Activated CD4-positive, alpha-beta T cell treated with anti-CD3 and anti-CD28 coated beads, Interleukin-2, amount 50 U/mL, for 24 hours (primary cell): ENCODE measurements around the gene ZDHHC21.
"Not testable (repeated sequence)": the region's sequence is repeated elsewhere in the genome, so short reads cannot be mapped to it uniquely, and the experiment has no call there.

Experiments used
- DNase-seq, 2 donors: peaks; one replicate each; pipeline ENCODE4 v3.0.0-alpha.2; 2020; ENCODE audit warnings: low read depth in 1 of 2, low spot score in 1 of 2

ZDHHC21 gene

GRCh38 chr9:14686168-14686567 lies 7.1 kb downstream of the ZDHHC21 start:
- no peak for DNase-seq

DNA sequence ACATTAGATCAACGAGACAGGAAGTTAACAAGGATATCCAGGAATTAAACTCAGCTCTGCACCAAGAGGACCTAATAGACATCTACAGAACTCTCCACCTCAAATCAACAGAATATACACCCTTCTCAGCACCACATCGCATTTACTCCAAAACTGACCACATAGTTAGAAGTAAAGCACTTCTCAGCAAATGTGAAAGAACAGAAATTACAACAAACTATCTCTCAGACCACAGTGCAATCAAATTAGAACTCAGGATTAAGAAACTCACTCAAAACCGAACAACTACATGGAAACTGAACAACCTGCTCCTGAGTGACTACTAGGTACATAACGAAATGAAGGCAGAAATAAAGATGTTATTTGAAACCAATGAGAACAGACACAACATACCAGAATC lies 10.6 kb downstream of the ZDHHC21 start:
- not testable (repeated sequence) for DNase-seq

GRCh38 chr9:14678776-14679175 lies 14.5 kb downstream of the ZDHHC21 start:
- DNase-seq: no peak

DNA sequence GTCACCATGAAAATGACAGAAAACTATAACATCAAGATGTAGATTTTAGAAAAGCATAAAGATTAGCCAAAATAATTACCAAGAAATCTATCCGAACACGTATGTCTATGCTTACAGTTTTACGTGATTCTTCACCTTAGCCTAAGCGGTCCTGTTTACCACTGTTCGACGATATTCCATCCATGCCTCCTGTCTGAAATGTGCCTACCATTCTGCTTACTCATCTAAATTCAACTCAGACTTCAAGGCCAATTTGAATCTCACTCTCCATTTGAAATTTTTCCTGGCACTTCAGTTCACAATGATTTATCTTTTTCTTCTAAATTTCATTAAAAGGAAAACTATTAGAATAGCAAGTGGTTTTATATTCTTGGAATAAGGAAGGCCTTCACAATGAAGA lies 15.4 kb downstream of the ZDHHC21 start:
- no peak for DNase-seq

- no peak for DNase-seq
These were observed 15.8 kb downstream of the ZDHHC21 start for GRCh38 chr9:14677396-14677795.

GRCh38 chr9:14674630-14675029 lies 18.6 kb downstream of the ZDHHC21 start:
- no peak for DNase-seq

DNA sequence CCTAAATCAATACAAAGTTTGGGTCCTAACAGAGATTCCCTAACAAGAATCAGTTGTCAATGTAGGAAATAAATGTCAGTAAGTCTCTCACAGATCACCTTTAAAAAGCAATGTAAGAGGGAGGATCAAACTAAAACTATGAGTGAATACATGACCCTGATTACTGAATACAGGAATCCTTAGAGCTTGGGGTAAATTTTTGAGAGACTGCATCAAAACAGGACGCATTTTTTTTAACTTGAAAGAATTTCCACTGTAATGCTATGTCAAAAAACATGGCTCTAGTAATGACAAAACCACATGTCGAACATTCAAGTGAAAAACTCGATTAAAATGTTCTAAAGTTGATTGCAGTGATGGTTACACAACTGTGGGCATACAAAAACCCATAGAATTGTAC lies 21.9 kb downstream of the ZDHHC21 start:
- no peak for DNase-seq

DNA sequence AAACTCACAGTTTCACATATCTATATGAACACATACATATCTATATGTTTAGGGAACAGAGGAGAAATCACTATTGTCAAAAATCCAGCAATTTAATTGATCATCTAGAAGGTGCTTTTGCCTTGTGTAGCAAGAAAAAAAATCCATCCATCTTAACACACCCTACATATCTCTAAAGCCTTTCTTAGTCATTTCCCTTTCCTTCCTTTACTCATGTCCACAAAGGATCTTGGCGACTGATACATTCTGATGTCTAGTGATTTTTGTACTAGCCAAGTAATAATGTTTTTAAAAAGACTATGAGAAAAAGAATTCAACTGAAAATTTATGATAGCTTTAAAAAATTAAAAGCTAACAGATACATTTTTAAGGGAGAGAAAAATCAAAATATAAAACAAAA lies 22.5 kb downstream of the ZDHHC21 start:
- DNase-seq: no peak

DNA sequence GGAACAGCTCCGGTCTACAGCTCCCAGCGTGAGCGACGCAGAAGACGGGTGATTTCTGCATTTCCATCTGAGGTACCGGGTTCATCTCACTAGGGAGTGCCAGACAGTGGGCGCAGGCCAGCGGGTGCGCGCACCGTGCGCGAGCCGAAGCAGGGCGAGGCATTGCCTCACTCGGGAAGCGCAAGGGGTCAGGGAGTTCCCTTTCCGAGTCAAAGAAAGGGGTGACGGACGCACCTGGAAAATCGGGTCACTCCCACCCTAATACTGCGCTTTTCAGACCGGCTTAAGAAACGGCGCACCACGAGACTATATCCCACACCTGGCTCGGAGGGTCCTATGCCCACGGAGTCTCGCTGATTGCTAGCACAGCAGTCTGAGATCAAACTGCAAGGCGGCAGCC lies 29.2 kb downstream of the ZDHHC21 start:
- DNase-seq: not testable (repeated sequence)

DNA sequence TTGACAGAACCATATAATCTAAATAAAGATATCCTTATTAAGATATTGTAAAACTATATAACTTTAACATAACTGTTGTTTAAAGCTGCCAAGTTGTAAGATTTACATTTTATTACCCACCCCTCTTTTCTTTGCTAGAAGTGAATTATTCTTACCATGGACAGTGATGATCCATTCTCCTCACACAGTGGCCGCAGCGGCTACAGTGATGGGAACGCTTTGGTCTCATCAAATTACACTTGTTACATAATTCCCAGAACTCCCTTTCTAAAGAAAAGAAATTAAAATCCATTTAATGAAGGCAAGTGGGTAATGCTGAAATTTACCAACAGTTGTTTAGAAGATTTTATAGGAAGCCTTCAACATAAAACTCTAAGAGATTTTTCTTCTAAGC lies 31.2 kb downstream of the ZDHHC21 start:
- no peak for DNase-seq

- DNase-seq: no peak
These were observed 31.7 kb downstream of the ZDHHC21 start for GRCh38 chr9:14661421-14662059.

GRCh38 chr9:14660721-14661120 lies 32.5 kb downstream of the ZDHHC21 start:
- DNase-seq: no peak

DNA sequence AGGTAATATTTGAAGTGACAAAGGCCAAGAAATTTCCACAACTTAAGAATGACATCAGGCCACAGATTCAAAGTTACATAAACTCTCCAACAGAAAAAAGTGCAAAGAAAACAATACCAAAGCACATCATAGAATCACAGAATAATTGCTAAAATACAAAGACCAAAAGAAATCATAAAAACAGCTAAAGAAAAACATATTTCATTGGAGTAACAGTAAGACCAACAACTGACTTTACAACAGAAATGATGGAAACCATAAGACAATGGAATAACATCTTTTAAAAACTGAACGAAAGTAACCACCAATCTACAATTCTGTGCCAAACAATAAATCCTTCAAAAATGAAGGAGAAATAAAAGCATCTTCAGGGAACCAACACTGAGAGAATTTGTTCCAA lies 38.3 kb downstream of the ZDHHC21 start:
- no peak for DNase-seq

DNA sequence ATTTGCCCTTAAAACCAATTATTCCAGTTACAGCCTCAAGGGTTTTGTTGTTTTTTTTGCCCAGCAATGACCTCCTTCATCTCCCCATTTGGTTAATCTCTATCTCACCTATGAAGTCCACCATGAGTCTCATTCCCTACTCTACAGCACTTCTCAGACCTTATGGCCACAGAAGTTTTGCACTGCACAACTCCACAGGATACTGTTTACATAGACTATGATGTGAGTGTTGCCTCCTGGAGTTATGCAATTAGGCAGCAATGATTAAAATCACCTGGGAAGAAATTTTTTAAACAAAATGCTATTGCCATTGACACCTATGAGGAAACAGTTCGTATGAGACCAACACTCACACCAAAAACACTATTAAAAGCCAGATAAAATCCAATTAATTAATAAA lies 39.7 kb downstream of the ZDHHC21 start:
- no peak for DNase-seq

GRCh38 chr9:14652729-14653377 lies 40.4 kb downstream of the ZDHHC21 start:
- DNase-seq: no peak

- DNase-seq: no peak
These were observed 42.6 kb downstream of the ZDHHC21 start for GRCh38 chr9:14650596-14650995.

DNA sequence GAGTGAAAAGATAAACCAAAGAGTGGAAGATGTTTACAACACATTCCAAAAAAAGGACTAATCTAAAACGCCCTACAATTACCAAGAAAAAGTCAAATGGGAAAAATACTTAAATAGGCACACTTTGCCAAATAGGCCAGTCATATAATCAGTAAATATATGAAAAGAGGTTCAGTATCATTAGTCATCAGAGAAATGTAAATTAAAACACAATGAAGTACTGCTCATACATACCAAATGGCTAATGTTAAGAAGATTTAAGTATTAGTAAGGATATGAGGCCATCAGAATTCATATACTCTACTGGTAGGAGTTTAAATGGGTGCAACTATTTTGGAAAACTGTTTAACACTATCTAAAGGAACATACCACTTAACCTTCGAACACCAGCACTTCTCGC lies 47.6 kb downstream of the ZDHHC21 start:
- no peak for DNase-seq

- DNase-seq: no peak
These were observed 52.3 kb downstream of the ZDHHC21 start for GRCh38 chr9:14640967-14641366.

- no peak for DNase-seq
These were observed 52.9 kb downstream of the ZDHHC21 start for GRCh38 chr9:14640294-14640693.

DNA sequence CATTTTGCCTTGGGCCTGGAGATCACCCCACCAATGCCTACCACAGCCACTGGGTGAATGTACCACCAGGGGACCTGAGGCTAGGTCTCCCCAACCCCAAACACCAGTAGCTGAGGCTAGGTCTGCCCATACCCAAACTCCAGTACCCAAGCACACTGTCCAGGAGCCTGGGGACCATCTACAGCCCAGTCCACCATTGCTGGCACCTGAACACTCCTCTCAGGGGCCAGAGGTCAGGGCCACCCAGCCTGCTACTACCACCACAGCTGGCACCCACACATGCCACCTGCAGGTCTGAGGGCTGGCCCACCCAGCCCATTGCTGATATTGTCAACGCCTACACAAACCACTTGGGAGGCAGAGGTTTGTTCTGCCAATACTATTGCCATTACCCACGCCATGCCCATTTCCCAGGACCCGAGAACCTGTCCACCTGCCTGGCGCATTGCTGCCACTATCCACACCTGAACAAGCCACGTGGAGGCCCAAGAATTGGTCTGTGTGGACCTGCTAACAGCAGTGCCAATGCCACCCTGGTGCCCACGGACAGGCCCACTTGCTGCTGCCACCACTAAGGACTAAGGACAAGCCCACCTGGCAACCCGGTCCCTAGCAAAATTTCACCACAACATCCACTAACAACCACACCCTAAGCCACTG lies 59.2 kb downstream of the ZDHHC21 start:
- DNase-seq: no peak

GRCh38 chr9:14633148-14633547 lies 60.1 kb downstream of the ZDHHC21 start:
- no peak for DNase-seq

GRCh38 chr9:14627513-14627912 lies 65.7 kb downstream of the ZDHHC21 start:
- DNase-seq: no peak
